C1 segment of cervical spinal cord (tissue), 14 donors: ENCODE results near the gene SETD3.

Source experiments
- DNase-seq, 14 donors: peaks; one replicate each; lab custom pipeline; 2025; lab: John Stamatoyannopoulos, UW

Gene SETD3

GRCh38 chr14:99424306-99424877 lies 56.3 kb downstream of the SETD3 start:
- DNase-seq, result no peak

GRCh38 chr14:99423434-99423833 lies 57.2 kb downstream of the SETD3 start:
- DNase-seq, result no peak

GRCh38 chr14:99422228-99423010 lies 58.2 kb downstream of the SETD3 start:
- no peak for DNase-seq

GRCh38 chr14:99420711-99421110 lies 59.9 kb downstream of the SETD3 start:
- no peak for DNase-seq

GRCh38 chr14:99419905-99420304 lies 60.8 kb downstream of the SETD3 start:
- no peak for DNase-seq

GRCh38 chr14:99418242-99418641 lies 62.4 kb downstream of the SETD3 start:
- DNase-seq, result no peak

- no peak for DNase-seq
Measured at GRCh38 chr14:99416909-99417308, 63.8 kb downstream of the SETD3 start.

- peak in 8 of 14 donors; percentile 7 to 32 (median 20) for DNase-seq
Measured at GRCh38 chr14:99415496-99416281, 65.0 kb downstream of the SETD3 start.

GRCh38 chr14:99413911-99414310 lies 66.7 kb downstream of the SETD3 start:
- DNase-seq, result no peak

- DNase-seq, result no peak
Measured at GRCh38 chr14:99413172-99413571, 67.5 kb downstream of the SETD3 start.

- DNase-seq, result no peak
Measured at GRCh38 chr14:99412117-99413061, 68.3 kb downstream of the SETD3 start.

- no peak for DNase-seq
Measured at GRCh38 chr14:99410019-99410418, 70.6 kb downstream of the SETD3 start.

- DNase-seq, result no peak
Measured at GRCh38 chr14:99408971-99409289, 71.7 kb downstream of the SETD3 start.

GRCh38 chr14:99408286-99408970 lies 72.2 kb downstream of the SETD3 start:
- DNase-seq, result no peak

- no peak for DNase-seq
Measured at GRCh38 chr14:99407416-99407815, 73.2 kb downstream of the SETD3 start.

GRCh38 chr14:99402950-99403349 lies 77.7 kb downstream of the SETD3 start:
- DNase-seq, result no peak

GRCh38 chr14:99402285-99402648 lies 78.4 kb downstream of the SETD3 start:
- no peak for DNase-seq

- DNase-seq, result no peak
Measured at GRCh38 chr14:99401621-99402284, 78.9 kb downstream of the SETD3 start.

- no peak for DNase-seq
Measured at GRCh38 chr14:99401211-99401610, 79.4 kb downstream of the SETD3 start.

- DNase-seq, result no peak
Measured at GRCh38 chr14:99397698-99398097, 83.0 kb downstream of the SETD3 start.
